Bronchial epithelial cell (primary cell): Measurements from ENCODE around the gene SLC25A18. TPM values are rescaled to one million over a fixed set of nuclear protein-coding genes. Genes with fewer than 3 reads are reported as not detected.
A peak's percentile ranks its signal among the peaks of the same experiment; 100 is the strongest.
"Not testable (repeated sequence)": the region's sequence is repeated elsewhere in the genome, so short reads cannot be mapped to it uniquely, and the experiment has no call there.

Experiments used
- DNase-seq: peaks from one replicate; pipeline ENCODE4 v3.0.0-alpha.2; 2010; ENCODE audit warnings: low read depth
- FAIRE-seq: peaks from 2 replicates; lab custom pipeline; 2011; peaks lifted over from hg19 to GRCh38; lab: Jason Lieb, UNC
- H3K27me3 ChIP-seq: 2 replicates; pipeline ENCODE4 v1.5.1; 2011; ENCODE audit warnings: low read length; ENCODE audit not compliant: control insufficient read depth, insufficient read depth
- H3K36me3 ChIP-seq: 2 replicates; pipeline ENCODE4 v1.5.1; 2011; ENCODE audit warnings: low read length; ENCODE audit not compliant: control insufficient read depth, insufficient read depth
- H3K4me3 ChIP-seq: 2 replicates; pipeline ENCODE4 v1.5.1; 2011; ENCODE audit warnings: mild to moderate bottlenecking, low read depth, low read length, control low read depth
- CTCF ChIP-seq: IDR thresholded peaks from 2 replicates; pipeline ENCODE4 v1.5.1; 2011; ENCODE audit warnings: mild to moderate bottlenecking, moderate library complexity, low read length, control low read depth, inconsistent platforms; ENCODE audit not compliant: insufficient read depth, severe bottlenecking
- total RNA-seq: library from RNA; depleted of rRNA; stranded (reverse); fragments of >200 nt; gene quantifications from 2 replicates; pipeline ENCODE4 v1.2.1, GENCODE V29; 2014

Gene SLC25A18
- total RNA-seq, 1 donor from 2014 or later: not detected

- DNase-seq: no peak
- FAIRE-seq: no peak
Observed at GRCh38 chr22:17563936-17564391, 666 bp downstream of the SLC25A18 start.

DNA sequence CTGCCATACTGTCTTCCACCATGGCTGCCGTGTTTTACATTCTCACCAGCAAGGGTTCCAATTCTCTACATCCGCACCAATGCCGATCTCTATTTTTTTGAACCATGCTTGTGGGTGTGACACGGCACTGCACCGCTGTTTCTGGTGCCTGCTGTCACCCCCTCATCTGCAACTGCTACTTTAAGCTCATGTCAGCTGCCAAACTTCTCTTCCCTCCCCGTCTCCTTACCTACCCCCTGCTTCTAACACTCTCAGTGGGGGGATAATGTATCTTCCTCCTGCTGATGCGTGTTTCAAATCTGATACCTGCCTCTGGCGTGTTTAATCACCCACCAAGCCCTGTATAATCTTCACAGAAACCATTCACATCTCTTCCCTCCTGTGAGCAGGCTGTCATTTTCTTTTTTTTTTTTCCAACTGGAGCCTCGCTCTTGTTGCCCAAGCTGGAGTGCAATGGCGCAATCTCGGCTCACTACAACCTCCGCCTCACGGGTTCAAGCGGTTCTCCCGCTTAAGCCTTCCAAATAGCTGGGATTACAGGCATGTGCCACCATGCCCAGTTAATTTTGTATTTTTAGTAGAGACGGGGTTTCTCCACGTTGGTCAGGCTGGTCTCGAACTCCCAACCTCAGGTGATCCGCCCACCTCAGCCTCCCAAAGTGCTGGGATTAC is 2.9 kb downstream of the SLC25A18 start:
- not testable (repeated sequence) for H3K4me3 ChIP-seq, H3K36me3 ChIP-seq, DNase-seq, H3K27me3 ChIP-seq, FAIRE-seq

More at GRCh38 chr22:17563936-17564391, 666 bp downstream of the SLC25A18 start:
- Histone ChIP-seq H3K36me3 (no peaks in the 10 kb centered on the region), H3K4me3 (no peak overlapping the region), H3K27me3 (no peaks in the 10 kb centered on the region)
- TF ChIP-seq CTCF: no peak

GRCh38 chr22:17566776-17567175 is 3.5 kb downstream of the SLC25A18 start:
- no peak for TF ChIP-seq CTCF
- no peak for DNase-seq
- Histone ChIP-seq H3K27me3 (no peaks in the 10 kb centered on the region), H3K36me3 (no peaks in the 10 kb centered on the region), H3K4me3 (no peak overlapping the region)
- no peak for FAIRE-seq

DNA sequence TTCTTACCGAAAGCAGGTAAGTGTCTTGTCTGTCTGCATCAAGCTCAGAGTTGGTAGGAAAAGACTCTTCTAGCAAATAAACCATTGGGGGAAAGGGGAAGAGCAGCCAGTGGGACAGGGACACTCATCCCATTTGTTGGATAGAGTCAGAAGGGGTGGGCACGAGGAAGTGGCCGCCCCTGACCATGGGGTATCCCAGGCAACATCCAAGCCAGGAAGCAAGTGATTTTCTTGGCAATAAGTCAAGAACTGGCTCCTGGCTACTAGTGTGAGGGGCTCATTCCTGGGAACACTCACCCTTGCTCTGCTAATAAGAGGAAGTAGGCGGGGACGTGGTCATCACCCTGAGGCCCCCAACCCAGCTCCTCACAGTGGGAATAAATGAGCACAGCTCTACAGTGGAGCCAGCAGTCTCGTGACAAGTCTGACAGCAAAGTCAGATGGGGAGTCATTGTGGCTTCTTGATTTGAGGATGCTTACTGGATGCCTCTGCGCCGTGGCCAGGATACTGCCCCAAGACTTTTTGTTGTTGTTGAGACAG is 6.7 kb downstream of the SLC25A18 start:
- FAIRE-seq (no peak), DNase-seq (no peak)
- Histone ChIP-seq H3K27me3 (no peaks in the 10 kb centered on the region), H3K4me3 (no peak overlapping the region), H3K36me3 (no peaks in the 10 kb centered on the region)
- TF ChIP-seq CTCF: no peak

- FAIRE-seq: no peak
- Histone ChIP-seq H3K27me3 (no peaks in the 10 kb centered on the region), H3K4me3 (no peak overlapping the region), H3K36me3 (no peaks in the 10 kb centered on the region)
- TF ChIP-seq CTCF: no peak
- DNase-seq: peak; percentile 54
Observed at GRCh38 chr22:17570851-17571631, 7.7 kb downstream of the SLC25A18 start.

- TF ChIP-seq CTCF: no peak
- no peak for FAIRE-seq
- no peak for DNase-seq
- H3K4me3 ChIP-seq: no peak overlapping the region
- no peaks in the 10 kb centered on the region for H3K36me3 ChIP-seq
- no peaks in the 10 kb centered on the region for H3K27me3 ChIP-seq
Observed at GRCh38 chr22:17575151-17575550, 11.9 kb downstream of the SLC25A18 start.
